H1 (cell line): ENCODE results near the gene ROR1. TPM values are rescaled to one million over a fixed set of nuclear protein-coding genes. Genes with fewer than 3 reads are reported as not detected.

Source experiments
- CEBPB ChIP-seq: IDR thresholded peaks from 2 replicates; pipeline ENCODE4 v1.6.1; 2012; ENCODE audit warnings: low read depth, low read length
- CHD1 ChIP-seq: IDR thresholded peaks from 2 replicates; pipeline ENCODE4 v1.6.1; 2012; ENCODE audit warnings: low read depth, low read length, improper control_type of control experiment
- EGR1 ChIP-seq: IDR thresholded peaks from 2 replicates; pipeline ENCODE4 v1.6.1; 2011; ENCODE audit warnings: low read depth, low read length, borderline replicate concordance
- GABPA ChIP-seq: IDR thresholded peaks from 2 replicates; pipeline ENCODE4 v1.6.1; 2011; ENCODE audit warnings: mild to moderate bottlenecking, low read length, moderate library complexity, borderline replicate concordance; ENCODE audit not compliant: insufficient read depth
- RXRA ChIP-seq: IDR thresholded peaks from 2 replicates; pipeline ENCODE4 v1.6.1; 2011; ENCODE audit warnings: low read depth, mild to moderate bottlenecking, low read length, moderate library complexity; ENCODE audit not compliant: insufficient read depth
- SP2 ChIP-seq: IDR thresholded peaks from 2 replicates; pipeline ENCODE4 v1.6.1; 2012; ENCODE audit warnings: mild to moderate bottlenecking, low read length, inconsistent platforms
- YY1 ChIP-seq: IDR thresholded peaks from 2 replicates; pipeline ENCODE4 v1.6.1; 2011; ENCODE audit warnings: low read depth, mild to moderate bottlenecking, low read length
- polyA plus RNA-seq, 7 experiments: library from polyadenylated mRNA; depleted of rRNA in 3 of 7; stranded (reverse) in 5 of 7; unstranded in 2 of 7; fragments of >200 nt in 5 of 7; fragments of 200-250 nt in 2 of 7; gene quantifications; 1 replicate in 5 of 7; 2 replicates in 1 of 7; 4 replicates in 1 of 7; pipeline versions ENCODE4 v1.2.1 to v1.2.3, GENCODE V29; 2011 to 2013; ENCODE audit warnings: missing spikeins in 2 of 7, mixed read lengths in 2 of 7
- total RNA-seq: library from RNA; stranded (reverse); fragmentation: NEBNext Ultra II Directional; extraction: Animal tissue kit (Norgen Biotek cat#: 25700); gene quantifications from 2 replicates; pipeline ENCODE4 v1.2.1, GENCODE V29; 2021

ROR1 gene
- total and polyA plus RNA-seq, 2 of the 8 experiments (the other 6 are each of a cell fraction or from before 2014, with no cell fraction given), result 33.6 to 73.6 TPM

GRCh38 chr1:64139877-64140276, 366.1 kb downstream of the ROR1 start (continued):
- TF ChIP-seq RXRA (no peak), YY1 (no peak), GABPA (no peak), CEBPB (no peak), EGR1 (no peak), SP2 (no peak), CHD1 (no peak)
